Endometrial microvascular endothelial cells (primary cell): ENCODE data around the gene TUBA4B. TPM values are rescaled to one million over a fixed set of nuclear protein-coding genes. Genes with fewer than 3 reads are reported as not detected.

Source experiments
- in situ Hi-C: cut with HindIII; loops from 2 replicates; pipeline ENCODE4 v1.10.0; 2017; ENCODE audit warnings: low sequenced_read_pairs, low pct_unique_long_range_greater_than_20kb; ENCODE audit errors: inconsistent ontology term
- total RNA-seq: library from RNA; depleted of rRNA; stranded (reverse); fragments of >200 nt; gene quantifications from one replicate; pipeline ENCODE4 v1.2.3, GENCODE V29; 2015; ENCODE audit errors: inconsistent ontology term

The TUBA4B gene
- total RNA-seq, 1 donor from 2014 or later, result not detected

GRCh38 chr2:219216535-219216915 is 36.5 kb upstream of the TUBA4B start:
- in situ Hi-C loops, result no loop called here

- in situ Hi-C loops, result no loop called here
These were observed 34.8 kb upstream of the TUBA4B start for GRCh38 chr2:219218217-219218731.

- in situ Hi-C loops, result no loop called here
These were observed 34.0 kb upstream of the TUBA4B start, which contains the start of gene ABCB6 for GRCh38 chr2:219218732-219219701. ABCB6 (minus strand) TSS chr2:219218958; CDS start chr2:219218673, 285 bp downstream.

GRCh38 chr2:219219784-219220532 is 33.1 kb upstream of the TUBA4B start:
- in situ Hi-C loops, result no loop called here

- in situ Hi-C loops, result no loop called here
These were observed 32.2 kb upstream of the TUBA4B start for GRCh38 chr2:219220652-219221402.

- in situ Hi-C loops, result no loop called here
These were observed 31.0 kb upstream of the TUBA4B start for GRCh38 chr2:219221957-219222518.

GRCh38 chr2:219223831-219224610 is 29.0 kb upstream of the TUBA4B start:
- in situ Hi-C loops, result no loop called here

GRCh38 chr2:219225350-219225749 is 27.7 kb upstream of the TUBA4B start:
- in situ Hi-C loops, result no loop called here

- in situ Hi-C loops, result no loop called here
These were observed 24.8 kb upstream of the TUBA4B start for GRCh38 chr2:219228041-219228910.

GRCh38 chr2:219228911-219229304 is 24.1 kb upstream of the TUBA4B start:
- in situ Hi-C loops, result no loop called here

- in situ Hi-C loops, result no loop called here
These were observed 23.6 kb upstream of the TUBA4B start, which contains the start of the genes ANKZF1 and ATG9A for GRCh38 chr2:219229305-219230058. ANKZF1 (plus strand) TSS chr2:219229806; CDS start chr2:219230258, 452 bp downstream. ATG9A (minus strand) TSS chr2:219229636; CDS start chr2:219228024, 1,612 bp downstream.

GRCh38 chr2:219230059-219230540 is 22.9 kb upstream of the TUBA4B start:
- in situ Hi-C loops, result no loop called here

- in situ Hi-C loops, result no loop called here
These were observed 18.7 kb upstream of the TUBA4B start for GRCh38 chr2:219234331-219234730.

- in situ Hi-C loops, result no loop called here
These were observed 9.7 kb upstream of the TUBA4B start for GRCh38 chr2:219243291-219243761.

GRCh38 chr2:219244789-219245147 is 8.3 kb upstream of the TUBA4B start:
- in situ Hi-C loops, result no loop called here
